NOMO-1 treated with DMSO at 0.1 percent for 48 hours (cell line): ENCODE results near the gene MTUS2.

Experiments used
- DNase-seq: peaks from one replicate; lab custom pipeline; 2025; ENCODE audit not compliant: unreplicated experiment; lab: John Stamatoyannopoulos, UW

Gene MTUS2

DNA sequence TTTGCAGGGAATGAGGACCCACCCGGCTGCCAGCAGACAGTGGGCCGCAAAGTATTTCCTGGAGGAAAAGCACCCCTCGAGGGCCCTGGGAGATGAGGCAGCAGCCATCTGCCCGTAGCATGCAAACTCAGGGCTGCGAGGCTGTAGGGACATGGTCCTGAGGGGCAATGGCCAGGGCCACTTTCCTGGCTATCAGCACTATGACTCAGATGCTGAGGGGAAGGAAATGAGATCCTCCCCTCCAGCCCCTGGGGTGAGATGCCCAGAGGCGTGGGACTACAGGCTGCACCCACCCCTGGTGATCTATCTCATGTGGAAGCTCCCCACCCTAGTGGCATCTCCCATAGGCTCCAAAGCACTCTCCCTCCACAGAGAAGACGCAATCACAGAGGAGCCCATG is 695.2 kb downstream of the MTUS2 start:
- no peak for DNase-seq

- DNase-seq: no peak
Observed at GRCh38 chr13:29516012-29516411, 695.9 kb downstream of the MTUS2 start.

DNA sequence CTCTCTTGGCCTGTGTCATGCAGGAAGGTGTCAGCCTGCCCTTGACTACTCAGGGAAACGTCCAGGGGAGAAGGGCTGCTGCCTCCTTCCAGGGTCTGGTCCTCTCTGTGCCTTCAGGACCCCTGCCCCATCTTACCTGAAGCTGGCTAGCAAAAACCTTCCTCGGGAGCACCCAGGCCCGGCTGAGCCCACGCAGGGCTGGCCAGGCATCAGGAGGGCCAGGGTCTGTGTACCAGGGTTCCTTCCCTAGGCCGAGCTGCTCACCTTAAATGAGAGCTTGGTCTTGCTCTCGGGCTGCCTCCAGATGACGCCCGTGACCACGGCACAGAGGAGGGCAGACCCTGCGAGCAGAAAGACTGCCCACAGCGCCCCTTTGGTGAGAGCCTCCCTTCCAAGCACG is 696.7 kb downstream of the MTUS2 start:
- DNase-seq: no peak

DNA sequence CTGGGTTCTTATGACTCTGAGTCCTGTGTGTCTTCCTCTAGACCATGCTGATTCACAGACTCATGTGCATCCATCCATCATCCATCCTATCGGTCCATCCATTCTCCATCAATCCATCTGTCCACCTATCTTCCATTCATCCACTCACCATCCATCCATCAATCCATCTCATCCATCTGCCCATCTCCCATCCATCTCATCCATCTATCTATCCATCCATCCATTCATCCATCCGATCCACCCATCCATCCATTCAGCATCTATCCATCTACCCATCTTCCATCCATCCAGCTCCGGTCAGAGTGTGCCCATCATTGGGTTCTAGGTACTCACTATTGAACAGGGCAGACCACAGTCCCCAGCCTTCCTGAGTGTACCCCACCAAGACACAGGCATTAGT is 699.8 kb downstream of the MTUS2 start:
- DNase-seq: no peak

DNA sequence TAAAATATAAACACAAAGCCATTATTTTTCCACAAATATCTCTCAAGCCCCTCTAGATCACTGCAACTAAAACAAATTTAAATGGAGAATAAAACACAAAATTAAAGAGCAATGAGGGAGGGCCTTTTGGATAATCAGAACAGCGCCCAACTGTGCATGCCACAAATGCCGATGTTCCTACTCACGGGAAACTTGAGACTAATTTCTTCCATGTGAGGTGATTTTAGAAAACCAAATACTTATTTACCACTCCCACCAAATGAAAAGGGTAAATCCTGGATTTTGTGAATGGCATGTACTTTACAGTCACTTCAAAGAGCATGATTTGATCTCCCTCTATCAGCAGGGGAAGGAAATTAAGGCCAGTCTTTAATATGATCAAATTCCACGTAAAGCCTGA is 700.5 kb downstream of the MTUS2 start:
- DNase-seq: no peak

GRCh38 chr13:29521336-29521735 is 701.2 kb downstream of the MTUS2 start:
- DNase-seq: no peak

DNA sequence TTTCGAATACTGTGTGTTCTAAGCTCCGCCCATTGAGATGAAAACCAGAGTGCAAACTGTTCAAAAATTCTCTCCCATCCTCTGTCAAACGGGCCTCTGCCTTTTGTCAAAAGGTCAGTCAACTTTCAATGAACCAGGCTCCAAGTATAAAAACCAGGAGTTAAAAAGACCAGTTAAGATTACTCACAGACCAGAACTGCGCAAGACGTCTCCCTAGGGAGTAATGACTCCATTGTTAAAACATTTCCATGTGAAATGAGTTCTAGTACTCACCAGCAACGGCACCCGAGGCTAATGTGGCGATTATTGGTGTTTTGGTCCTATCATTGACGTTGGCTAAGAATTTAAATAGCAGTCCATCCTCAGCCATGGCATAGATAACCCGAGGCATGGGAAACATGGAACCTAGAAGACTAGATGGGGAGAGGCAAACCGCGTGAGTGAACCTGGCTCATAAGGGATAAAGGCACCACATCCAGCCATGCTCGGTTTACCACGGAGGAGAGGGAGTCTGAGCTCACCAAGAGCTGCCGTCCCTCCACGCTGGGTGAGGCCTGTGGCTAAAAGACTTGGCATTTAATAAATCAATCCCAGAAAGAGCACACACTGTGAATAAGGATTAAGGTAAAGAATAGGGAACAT is 702.0 kb downstream of the MTUS2 start:
- DNase-seq: no peak

DNA sequence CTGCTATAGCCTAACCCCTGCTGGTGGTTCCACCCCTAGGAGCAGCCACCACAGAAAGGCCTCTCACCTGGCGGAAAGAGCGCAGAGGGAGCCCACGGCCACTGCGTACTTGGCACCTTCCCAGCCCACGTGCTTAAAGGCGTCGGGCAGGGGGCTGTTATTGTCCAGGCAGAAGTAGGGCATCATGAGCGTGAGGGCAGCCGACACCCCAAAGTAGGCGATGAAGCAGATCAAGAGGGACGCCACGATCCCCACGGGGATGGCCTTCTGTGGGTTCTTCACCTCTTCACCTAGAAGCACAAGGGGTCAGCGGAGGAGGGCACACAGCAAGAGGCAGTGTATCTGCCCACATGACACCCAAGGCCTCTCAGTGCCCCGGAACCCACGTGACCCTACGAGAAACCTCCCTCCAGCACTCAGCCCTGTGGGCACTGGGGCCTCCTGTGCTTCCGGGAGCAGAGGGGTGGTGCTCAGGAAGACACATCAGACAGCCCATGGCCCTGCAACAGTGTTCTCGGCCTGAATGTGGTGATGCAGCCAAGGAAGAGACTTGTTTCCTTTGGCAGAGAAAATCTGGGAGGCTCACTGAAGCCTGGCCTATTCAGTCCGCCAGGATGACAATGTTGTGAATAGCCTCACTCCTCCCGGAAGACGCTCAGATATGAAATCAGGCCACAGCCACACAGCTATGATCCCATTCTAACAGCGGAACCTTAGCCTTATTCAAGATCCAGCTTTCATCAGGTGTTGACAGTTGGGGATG is 703.2 kb downstream of the MTUS2 start:
- DNase-seq: no peak

DNA sequence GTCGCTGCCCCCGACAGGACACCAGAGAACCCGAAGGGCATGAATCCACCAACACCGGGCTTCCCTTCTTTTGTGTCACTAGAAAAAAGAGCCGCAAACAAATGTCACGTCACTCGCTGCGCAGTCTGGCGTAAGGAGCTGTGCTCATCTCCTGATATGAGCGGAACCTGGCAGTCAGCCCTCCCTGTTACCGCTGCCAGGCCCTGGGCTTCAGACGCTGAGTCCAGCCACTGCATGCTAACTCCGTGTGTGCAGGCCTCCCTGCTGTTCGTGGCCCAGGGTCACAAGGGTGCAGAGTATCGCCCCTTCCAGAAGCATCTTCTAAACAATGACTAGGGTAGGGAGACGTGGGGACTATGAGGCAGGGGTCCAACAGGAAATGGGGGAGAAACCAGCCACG is 704.0 kb downstream of the MTUS2 start:
- DNase-seq: no peak

GRCh38 chr13:29524641-29525040 is 704.5 kb downstream of the MTUS2 start:
- no peak for DNase-seq

DNA sequence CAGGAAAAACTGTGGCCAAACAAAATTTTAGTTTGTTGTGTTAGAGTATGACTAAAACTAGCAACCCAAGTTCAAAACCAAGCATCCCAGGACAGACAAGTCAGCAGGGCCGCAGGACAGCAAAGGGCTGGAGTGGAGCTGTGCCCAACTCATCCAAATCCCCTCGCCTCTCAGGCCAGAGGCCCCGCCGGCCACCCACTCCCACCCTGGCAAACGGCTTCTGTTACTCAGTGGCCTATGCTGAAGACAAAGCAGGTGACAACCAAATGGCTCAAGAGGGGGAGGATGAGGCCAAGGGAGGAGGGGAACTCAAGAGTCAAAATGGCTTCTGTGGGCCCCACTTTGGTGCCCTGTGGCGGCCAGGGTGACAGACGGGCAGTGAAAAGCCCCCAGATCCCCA is 705.6 kb downstream of the MTUS2 start:
- DNase-seq: no peak

- DNase-seq: no peak
Observed at GRCh38 chr13:29526741-29527140, 706.6 kb downstream of the MTUS2 start.

- no peak for DNase-seq
Observed at GRCh38 chr13:29527511-29527910, 707.4 kb downstream of the MTUS2 start.

GRCh38 chr13:29527916-29528315 is 707.8 kb downstream of the MTUS2 start:
- DNase-seq: no peak

- no peak for DNase-seq
Observed at GRCh38 chr13:29529754-29530153, 709.6 kb downstream of the MTUS2 start.

GRCh38 chr13:29530901-29531300 is 710.8 kb downstream of the MTUS2 start:
- DNase-seq: no peak

DNA sequence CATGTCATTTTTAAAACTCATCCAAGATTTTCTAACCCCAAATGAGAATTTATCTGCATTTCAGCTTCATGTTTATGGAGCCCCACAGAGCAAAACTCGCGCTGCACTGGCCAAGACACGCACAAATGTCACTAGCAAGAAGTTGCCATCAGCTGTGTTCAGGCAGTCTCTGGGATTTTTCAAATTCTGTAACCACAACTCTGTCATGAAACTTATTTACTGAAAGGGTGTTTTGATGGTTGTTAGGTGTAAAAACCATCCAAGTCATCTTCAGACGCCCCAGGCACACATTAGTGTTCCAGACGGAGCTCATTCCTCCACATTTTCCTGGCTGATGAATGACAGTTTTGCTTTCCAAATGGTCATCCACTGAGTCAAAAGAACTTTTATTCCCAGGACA is 712.0 kb downstream of the MTUS2 start:
- DNase-seq: no peak

GRCh38 chr13:29532821-29533220 is 712.7 kb downstream of the MTUS2 start:
- no peak for DNase-seq

GRCh38 chr13:29534083-29534482 is 713.9 kb downstream of the MTUS2 start:
- DNase-seq: no peak

DNA sequence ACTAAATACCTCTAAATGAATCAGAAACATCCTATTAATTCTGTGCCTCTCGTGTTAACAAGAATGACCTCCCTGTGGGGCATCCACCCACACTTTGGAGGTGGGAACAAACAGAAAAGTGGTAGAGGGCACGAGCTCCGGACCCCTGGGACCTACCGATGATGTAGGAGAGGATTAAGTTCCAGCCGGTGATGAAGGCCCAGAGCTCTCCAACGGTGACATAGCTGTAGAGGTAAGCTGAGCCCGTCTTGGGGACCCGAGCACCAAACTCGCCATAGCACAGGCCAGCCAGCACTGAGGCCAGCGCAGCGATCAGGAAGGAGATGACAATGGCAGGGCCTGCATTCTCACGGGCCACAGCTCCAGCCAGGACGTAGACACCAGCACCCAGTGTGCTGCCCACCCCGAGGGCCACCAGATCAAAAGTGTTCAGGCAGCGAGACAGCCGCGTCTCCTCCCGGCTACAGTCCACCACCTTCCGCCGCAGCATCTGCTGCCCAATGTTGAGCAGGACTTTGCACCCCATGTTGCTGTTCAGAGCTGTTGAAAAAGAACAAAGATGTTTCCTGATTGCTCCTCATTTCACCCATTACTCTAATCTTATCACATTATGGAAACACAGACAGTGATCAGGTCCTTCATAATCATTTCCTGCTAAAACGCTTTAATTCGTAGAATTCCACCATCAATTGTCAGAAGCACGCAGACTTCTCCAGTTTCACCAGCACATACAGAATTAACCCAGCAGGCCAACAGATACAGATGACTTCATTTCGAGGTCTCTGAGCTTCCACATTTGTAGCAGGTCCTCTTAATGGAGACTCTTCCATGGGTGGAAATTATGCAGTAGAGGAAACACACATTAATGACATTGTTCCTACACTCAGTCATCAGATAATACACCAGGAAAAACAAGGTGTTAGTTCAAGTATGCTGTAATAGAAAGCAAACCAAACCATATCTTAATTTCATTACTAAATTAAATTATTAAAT is 715.8 kb downstream of the MTUS2 start:
- DNase-seq: no peak

GRCh38 chr13:29536853-29537252 is 716.7 kb downstream of the MTUS2 start:
- no peak for DNase-seq
